Activated CD4-positive, alpha-beta T cell treated with anti-CD3 and anti-CD28 coated beads for 24 hours (primary cell): ENCODE results near the gene SHCBP1.

Source experiments
- DNase-seq, 2 donors: peaks; one replicate each; pipeline ENCODE4 v3.0.0-alpha.2; 2020; ENCODE audit warnings: low read depth in 2 of 2

SHCBP1 gene

DNA sequence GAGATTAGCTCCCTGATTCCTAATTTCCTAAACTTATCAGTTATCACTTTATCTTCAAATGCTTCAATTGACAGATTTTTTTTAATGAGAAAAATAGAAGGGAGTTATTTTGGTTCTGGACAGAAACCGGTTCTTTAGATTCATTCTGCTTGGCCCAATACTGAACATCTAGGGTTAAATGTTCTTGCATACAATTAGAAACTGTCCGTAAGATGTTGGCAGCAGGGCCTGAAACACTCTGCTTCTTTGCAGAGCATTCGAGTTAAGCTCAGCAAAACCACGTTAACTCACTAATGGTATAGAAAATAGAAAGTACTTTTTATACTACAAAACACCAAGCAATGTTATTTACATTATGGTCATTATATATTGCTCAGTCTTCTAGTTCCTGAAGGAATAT lies 7.2 kb downstream of the SHCBP1 start:
- DNase-seq = no peak

DNA sequence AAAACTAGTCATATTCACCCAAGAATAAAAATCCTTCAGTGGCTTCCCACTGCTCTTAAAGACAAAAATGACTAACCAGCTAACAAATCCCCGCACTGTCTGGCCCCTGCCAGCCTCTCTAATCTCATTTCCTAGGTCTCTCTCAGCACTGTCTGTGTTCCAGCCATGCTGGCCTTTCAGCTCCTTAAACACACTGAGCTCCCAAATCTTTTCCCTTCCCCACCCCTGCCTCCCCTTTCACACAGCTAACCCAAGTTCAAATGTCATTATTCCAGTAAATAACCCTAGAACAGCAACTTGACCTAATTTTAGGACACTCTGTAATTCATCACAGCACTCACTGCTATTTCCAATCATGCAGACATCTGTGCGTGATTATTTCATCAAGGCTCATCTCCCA lies 7.8 kb downstream of the SHCBP1 start:
- no peak for DNase-seq

DNA sequence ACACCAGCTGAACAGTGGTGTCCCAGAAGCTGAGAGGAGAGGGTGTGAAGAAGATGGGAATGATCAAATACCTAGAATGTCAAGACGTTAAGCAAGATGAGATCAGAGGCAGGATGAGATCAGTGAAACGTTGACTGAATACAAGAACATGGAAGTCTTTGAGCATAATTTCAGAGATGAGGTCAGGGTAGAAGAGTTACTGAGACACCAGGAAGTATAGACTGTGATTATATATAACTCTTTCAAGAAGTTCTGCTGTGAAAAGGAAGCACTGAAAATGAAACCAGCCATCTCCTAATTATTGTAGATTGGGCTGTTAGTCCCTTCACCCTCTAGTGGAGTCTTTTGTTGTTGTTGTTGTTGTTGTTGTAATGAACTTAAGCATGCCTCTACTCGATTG lies 9.1 kb downstream of the SHCBP1 start:
- DNase-seq = no peak

DNA sequence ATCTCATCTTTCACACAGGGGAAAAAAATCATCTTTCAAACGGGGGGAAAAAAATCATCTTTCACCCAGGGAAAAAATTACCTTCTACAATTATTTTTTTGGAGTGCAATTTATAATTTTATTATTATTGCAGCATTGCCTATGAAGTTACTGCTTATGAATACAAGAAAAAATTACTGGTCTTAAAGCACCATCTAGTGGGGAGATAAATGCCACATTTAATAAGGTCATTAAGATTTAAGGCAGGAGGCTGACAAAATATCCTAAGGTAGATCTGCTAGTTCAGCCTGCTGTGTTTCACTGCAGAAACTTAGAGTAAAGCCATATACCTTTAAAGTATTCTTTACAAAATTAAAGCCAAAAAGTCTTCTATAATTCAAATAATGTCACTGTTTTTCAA lies 13.7 kb downstream of the SHCBP1 start:
- no peak for DNase-seq

DNA sequence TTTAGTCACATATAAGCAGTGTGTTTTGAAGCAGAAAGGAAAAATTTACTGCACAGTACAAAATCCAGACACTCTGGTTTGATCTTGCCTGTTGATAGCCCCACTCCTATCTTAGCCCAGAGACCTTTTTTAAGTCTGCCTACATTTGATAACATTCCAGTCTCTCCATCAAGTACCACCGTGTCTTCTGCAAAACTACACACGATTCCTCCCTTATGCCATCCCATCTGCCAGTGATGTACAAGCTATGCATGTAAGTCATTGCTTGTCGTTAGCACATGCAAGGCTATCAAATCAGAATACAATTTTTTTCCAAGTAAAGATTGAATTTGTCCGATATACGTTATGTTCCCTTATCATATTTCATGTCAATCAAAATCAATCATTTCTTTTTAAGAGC lies 14.9 kb downstream of the SHCBP1 start:
- DNase-seq = no peak

DNA sequence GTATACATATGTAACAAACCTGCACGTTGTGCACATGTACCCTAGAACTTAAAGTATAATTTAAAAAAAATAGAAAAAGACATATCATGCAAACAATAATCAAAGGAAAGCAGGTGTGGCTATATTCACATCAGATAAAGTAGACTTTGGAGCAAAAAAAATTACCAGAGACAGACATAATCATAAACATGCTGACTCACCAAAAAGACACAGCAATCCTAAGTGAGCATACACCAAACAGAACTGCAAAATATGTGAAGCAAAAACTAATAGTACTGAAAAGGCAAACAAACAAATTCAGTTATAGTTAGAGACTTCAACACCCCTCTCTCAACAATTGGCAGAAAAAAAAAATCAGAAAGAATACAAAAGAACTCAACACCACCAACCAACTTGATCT lies 29.9 kb downstream of the SHCBP1 start:
- no peak for DNase-seq

DNA sequence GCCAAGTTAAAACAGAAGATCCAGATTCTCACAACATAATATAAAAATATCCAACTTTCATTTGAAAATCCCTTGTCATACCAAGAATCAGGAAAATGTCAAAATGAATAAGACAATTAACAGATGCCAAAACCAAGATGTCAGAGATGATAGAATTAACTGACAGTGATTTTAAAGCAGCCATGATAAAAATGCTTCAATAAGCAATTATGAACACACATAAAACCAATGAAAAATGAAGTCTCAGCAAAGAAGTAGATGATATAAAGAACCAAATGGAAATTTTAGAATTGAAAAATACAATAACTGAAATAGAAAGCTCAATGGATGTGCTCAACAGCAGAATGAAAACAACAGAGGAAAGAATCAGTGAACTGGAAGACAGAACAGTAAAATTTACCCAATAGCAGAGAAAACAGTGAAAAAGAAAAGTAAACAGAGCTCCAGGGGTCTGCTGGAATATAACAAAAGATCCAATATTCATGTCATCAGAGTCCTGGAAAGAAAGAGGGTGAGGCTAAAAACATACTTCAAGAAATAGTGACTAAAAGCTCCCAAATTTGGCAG lies 35.1 kb downstream of the SHCBP1 start:
- DNase-seq = no peak

DNA sequence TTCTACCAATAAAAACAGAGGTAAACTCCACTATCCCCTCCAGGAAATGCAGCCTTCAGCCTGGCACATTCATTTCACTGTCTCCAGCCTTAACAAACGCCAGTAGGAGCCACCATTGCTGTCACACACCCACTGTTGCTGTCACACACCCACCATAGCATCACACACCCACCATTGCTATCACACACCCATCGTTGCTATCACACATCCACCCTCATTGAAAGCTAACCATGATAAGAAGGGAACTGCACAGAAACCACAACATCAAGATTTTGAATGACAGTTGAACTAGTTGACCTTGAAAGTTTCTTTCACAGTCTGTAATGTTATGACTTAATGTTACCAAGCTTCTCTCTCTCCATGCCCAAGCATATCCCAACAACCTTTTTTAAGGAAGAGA lies 38.1 kb downstream of the SHCBP1 start:
- DNase-seq = no peak

DNA sequence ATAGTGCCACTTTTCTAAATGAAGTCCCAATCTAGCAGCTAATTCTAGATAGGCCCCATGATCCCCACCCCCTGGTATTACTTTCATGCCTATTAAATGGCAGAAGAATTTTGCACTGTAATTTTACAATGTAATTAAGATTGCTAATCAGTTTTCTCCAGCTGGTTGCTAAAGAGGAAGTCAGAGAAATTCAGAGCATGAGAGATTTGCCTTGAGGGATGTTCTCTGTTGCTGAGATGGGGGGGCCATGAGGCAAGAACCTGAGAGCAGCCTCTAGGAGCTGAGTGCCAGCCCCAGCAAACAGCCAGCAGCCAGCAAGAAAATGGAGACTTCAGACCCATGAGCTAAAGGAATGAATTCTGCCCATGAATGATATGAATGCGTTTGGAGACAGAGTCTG lies 38.9 kb downstream of the SHCBP1 start:
- no peak for DNase-seq

DNA sequence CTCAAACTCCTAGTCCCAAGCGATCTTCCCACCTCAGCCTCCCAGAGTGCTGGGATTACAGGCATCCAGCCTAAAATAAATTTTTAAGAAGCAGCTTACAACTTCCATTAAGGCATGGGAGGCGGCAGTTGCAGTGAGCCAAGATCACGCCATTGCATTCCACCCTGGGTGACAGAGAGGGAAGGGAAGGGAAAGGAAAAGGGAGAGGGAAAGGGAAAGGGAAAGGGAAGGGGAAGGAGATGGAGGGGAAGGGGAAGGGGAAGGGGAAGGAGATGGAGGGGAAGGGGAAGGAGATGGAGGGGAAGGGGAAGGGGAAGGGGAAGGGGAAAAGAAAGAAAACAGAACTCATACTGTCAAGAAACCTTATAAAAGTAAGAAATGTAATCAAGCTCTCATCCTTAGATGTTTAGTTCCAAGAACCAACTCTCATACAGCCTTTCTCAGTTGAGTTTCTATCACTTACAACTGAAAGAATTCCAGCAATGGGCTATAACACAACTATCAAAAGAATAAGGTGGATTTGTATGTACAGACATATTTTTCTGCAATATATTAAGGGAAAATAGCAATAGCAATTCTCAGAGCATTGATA lies 43.1 kb downstream of the SHCBP1 start:
- DNase-seq = no peak

DNA sequence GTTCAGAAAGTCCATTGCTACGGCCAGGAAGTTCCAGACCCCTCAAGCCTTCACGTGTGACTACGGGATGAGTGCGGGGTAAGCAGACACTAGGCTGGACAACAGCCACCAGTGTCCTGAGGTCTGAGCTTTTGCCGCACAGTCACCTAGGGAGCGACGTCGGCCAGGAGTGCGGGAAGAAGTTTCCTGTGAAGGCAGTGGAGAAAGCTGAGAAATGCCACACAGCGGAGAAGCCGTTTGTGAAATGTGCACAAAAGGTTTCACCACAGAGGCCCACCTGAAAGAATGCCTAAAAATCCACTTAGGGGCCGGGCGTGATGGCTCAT lies 47.4 kb downstream of the SHCBP1 start:
- no peak for DNase-seq

DNA sequence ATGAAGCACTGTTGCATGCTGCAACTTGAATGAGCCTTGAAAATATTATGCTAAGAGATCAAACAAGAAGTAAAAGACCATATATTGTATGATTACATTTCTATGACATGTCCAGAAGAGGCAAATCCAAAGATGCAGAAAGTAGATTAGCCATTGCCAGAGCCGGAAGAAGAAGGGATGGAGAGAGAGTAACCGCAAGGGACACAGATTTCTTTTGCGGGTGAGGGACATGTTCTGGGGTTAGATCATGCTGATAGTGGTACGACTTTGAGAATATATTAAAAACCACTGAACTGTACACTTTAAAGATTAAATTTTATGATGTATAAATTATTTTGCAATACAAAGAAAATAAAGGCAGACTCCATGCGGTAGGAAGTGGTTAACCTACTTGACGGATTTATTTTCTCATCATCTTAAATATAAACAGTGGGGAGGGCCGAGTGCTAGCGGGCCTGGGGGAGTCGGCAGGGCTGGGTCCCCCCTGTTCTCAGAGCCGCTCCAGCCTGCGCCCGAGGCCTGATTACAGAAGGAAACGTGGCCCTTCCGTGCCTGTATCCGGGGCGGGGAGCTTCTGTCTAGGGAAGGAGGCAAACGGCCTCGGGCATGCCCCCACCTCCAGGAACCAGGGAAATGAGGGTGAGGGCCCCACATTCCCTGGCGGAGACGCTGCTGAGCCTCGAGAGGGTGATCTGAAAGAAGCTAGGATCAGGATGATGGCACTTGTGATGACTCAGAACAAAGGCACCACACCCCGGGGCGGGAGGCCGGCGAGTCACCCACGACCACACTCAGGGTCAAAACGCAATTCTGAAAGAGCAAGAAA lies 48.0 kb downstream of the SHCBP1 start:
- no peak for DNase-seq

DNA sequence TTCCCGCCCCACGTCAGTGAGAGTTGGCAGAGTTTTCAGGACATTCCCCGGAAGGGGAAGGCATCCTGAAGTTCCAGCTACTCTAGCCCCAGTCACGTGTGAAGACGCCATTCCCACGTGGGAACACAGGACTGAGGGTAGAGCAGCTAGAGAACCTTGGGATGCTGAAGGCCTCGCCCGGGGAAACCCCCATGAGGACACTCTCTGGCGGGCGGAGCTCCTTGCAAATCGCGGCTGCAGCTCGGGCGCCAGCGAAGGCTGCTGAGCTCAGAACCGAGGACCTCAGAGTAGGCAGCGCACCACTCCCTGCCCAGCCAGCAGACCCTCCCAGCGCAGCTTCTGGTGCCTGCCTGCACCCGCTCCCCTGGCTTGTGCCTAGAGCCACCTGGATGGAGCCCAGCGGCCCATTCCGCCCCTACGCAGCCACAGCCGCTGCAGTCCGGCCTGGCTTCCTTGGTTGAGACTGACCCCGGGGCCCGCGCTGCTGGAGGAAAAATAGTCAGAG lies 51.9 kb downstream of the SHCBP1 start:
- no peak for DNase-seq

DNA sequence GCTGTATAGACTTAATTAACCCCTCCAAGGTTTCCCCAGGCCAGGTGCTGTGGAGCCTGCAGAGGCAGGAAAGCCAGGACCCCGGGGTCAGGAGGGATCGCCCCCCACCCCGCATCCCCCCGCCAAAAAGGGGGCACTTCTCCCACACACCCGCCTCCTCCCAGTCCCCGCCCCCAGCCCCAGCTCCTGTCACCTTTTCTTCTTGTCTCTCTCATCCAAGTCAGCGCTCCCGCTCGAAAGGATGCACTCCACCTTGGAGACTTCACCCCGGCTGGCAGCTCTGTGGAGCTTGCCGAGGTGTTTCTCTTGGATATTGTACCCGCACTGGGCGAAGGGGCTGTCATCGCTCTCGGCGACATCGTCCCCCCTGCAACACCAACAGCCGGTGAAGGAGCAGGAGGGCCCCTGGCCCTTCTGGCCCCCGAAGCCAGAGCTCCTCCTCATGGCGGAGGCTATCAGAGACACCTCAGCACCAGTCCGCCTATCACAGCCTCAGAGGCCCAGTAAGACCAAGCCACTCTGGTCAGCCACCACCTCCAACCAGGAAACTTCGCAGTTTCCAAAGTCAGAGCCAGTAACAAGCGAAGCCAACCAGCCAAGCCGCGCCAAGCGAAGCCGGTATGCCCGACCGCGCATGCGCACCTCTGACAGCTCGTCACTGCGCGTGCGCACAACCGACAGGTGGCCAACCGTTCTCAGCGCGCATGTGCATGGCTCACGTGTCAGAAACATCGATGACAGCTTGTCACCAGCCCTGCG lies 52.5 kb downstream of the SHCBP1 start:
- no peak for DNase-seq

DNA sequence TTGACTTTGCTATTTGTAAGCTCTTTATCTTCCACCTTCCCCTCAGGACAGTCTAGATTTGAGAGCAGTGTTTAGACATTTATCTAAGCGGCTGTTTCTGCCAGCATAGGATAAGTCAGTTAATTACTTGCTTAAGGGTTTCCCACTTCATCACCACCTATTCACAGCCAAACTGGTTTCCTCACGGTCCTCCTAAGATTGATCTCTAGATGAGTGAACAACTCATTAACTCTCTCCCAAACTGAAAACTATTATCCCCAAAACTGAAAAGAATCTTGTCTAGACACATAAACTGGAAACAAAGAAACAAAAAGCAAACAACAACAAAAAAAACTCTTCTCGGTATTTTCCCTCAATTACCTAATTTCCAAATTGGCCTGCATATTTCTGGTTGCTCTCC lies 58.2 kb downstream of the SHCBP1 start:
- no peak for DNase-seq

DNA sequence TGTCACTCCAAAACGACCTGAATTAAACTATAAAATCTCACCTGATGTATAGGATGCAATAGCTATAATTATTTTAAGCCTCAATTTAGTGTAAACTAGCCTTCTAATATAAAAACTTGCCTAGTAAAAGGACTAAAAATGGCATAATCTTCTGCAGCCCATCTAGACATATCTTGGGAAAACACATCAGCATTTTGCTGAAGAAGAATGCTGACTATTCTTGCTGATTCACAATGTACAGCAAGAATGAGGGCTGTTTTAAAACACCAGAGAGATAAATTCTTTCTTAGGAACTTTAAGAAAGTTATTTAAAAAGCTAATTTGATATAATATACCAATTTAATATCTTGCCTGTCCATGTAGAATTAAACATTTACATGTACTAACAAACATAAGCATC lies 63.2 kb downstream of the SHCBP1 start:
- DNase-seq = no peak

DNA sequence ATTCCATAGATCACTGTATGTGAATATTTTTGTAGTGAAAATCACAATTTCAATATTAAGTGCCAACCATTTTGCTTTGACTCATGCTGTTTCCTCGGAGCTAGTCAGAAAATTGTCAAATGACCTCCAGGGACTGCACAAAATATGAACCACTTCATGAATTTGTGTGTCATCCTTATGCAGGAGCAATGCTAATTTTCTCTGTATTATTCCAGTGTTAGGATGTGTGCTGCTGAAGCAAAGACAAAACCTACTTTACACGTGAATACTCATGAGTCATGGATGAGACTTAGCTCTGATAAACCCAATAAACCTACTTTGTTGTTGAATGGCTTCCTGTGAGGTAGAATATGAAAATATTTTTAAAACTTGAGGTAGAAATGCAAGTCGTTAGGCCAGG lies 65.2 kb downstream of the SHCBP1 start:
- no peak for DNase-seq

DNA sequence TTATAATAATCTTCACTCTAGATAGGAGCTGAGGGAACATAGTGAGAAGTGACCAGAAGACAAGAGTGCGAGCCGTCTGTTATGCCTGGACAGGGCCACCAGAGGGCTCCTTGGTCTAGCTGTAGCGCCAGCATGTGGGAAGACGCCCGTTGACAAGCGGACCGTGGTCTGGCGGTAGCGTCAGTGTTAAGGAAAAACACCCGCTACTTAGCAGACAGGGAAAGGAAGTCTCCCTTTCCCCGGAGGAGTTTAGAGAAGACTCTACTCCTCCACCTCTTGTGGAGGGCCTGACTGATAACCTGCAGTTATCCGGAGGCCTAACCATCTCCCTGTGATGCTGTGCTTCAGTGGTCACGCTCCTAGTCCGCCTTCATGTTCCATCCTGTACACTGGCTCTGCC lies 66.7 kb downstream of the SHCBP1 start:
- DNase-seq = peak; percentile 26 to 31

DNA sequence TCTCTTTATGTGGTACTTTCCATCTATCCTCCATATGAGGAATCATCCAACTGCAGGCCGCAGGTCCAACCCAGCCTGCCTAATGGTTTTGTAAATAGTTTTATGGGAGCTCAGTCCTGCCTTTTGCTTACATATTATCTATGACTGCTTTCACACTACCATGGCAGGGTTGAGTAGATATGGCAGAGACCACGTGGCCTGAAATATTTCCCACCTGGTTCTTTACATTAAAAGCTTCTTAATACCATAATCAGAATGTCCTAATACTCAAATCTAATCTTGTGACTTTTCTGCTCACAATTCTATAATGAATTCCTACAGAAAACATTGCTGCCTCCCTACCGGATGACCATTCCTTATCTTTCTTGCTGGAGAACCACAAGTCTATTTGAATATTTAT lies 71.7 kb downstream of the SHCBP1 start:
- DNase-seq = no peak
